ENCODE results near the gene GRAMD2A.

Gene GRAMD2A

DNA sequence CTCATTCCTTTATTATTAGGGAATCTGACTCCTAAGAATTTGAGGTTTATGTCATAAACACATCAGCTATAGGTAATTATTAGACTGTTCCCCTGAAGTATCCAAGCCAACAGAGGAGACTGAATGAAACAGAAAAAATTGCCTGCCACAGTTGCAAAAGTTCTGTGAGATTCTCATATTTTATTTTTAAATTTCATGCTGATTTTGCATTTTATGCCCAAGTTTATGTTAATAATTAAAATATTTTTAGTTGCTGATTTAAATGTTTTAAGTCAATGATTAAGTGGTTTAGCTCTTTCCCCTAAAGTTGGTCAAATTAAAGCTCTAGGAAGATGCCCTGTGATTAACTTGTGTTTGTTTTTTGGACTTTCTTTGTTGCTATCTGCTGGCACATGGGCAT is 69.2 kb downstream of the GRAMD2A start:
- no peaks in the 10 kb centered on the region for H3K4me1 ChIP-seq (ENCODE audit: control insufficient read depth, insufficient read depth, low read length)
- H3K9ac ChIP-seq (ENCODE audit: low read length), result no peak overlapping the region
- no peak overlapping the region for H3K27ac ChIP-seq (ENCODE audit: low read depth, low read length)
- no peaks in the 10 kb centered on the region for H3K27me3 ChIP-seq (ENCODE audit: control insufficient read depth, insufficient read depth, low read length)
- no peaks in the 10 kb centered on the region for H3K36me3 ChIP-seq (ENCODE audit: control insufficient read depth, insufficient read depth, low read length)
- H3K4me3 ChIP-seq (ENCODE audit: low read length), result no peak overlapping the region

GRCh38 chr15:72127724-72128322 is 69.8 kb downstream of the GRAMD2A start:
- Histone ChIP-seq H3K9ac (ENCODE audit: low read length) (no peak overlapping the region), H3K36me3 (ENCODE audit: control insufficient read depth, insufficient read depth, low read length) (no peaks in the 10 kb centered on the region), H3K27me3 (ENCODE audit: control insufficient read depth, insufficient read depth, low read length) (no peaks in the 10 kb centered on the region), H3K4me3 (ENCODE audit: low read length) (no peak overlapping the region), H3K27ac (ENCODE audit: low read depth, low read length) (no peak overlapping the region), H3K4me1 (ENCODE audit: control insufficient read depth, insufficient read depth, low read length) (no peaks in the 10 kb centered on the region)

- Histone ChIP-seq H3K27ac (ENCODE audit: low read depth, low read length) (no peak overlapping the region), H3K4me3 (ENCODE audit: low read length) (no peak overlapping the region), H3K27me3 (ENCODE audit: control insufficient read depth, insufficient read depth, low read length) (no peaks in the 10 kb centered on the region), H3K4me1 (ENCODE audit: control insufficient read depth, insufficient read depth, low read length) (no peaks in the 10 kb centered on the region), H3K36me3 (ENCODE audit: control insufficient read depth, insufficient read depth, low read length) (no peaks in the 10 kb centered on the region), H3K9ac (ENCODE audit: low read length) (no peak overlapping the region)
Measured at GRCh38 chr15:72124218-72124617, 73.4 kb downstream of the GRAMD2A start.

- no peaks in the 10 kb centered on the region for H3K36me3 ChIP-seq (ENCODE audit: control insufficient read depth, insufficient read depth, low read length)
- peak within 1 kb of the TSS; percentile 95 for H3K4me3 ChIP-seq (ENCODE audit: low read length)
- peak within 1 kb of the TSS; percentile 92 for H3K9ac ChIP-seq (ENCODE audit: low read length)
- peak within 1 kb of the TSS; percentile 96 for H3K27ac ChIP-seq (ENCODE audit: low read depth, low read length)
- peaks cover 19% of the 10 kb centered on the region for H3K4me1 ChIP-seq (ENCODE audit: control insufficient read depth, insufficient read depth, low read length)
- H3K27me3 ChIP-seq (ENCODE audit: control insufficient read depth, insufficient read depth, low read length), result no peaks in the 10 kb centered on the region
Measured at GRCh38 chr15:72118017-72118978, 79.3 kb downstream of the GRAMD2A start, which contains the start of the genes MYO9A and SENP8. MYO9A (minus strand) TSS chr15:72118150; CDS start chr15:72046563, 71,587 bp downstream. SENP8 (plus strand) TSS chr15:72118403; CDS start chr15:72139624, 21,221 bp downstream.

GRCh38 chr15:72117486-72118016 is 80.0 kb downstream of the GRAMD2A start:
- no peaks in the 10 kb centered on the region for H3K36me3 ChIP-seq (ENCODE audit: control insufficient read depth, insufficient read depth, low read length)
- H3K9ac ChIP-seq (ENCODE audit: low read length), result peak overlapping the region; percentile 87
- peak overlapping the region; percentile 95 for H3K27ac ChIP-seq (ENCODE audit: low read depth, low read length)
- H3K4me3 ChIP-seq (ENCODE audit: low read length), result peak overlapping the region; percentile 93
- H3K4me1 ChIP-seq (ENCODE audit: control insufficient read depth, insufficient read depth, low read length), result peaks cover 23% of the 10 kb centered on the region
- H3K27me3 ChIP-seq (ENCODE audit: control insufficient read depth, insufficient read depth, low read length), result no peaks in the 10 kb centered on the region

DNA sequence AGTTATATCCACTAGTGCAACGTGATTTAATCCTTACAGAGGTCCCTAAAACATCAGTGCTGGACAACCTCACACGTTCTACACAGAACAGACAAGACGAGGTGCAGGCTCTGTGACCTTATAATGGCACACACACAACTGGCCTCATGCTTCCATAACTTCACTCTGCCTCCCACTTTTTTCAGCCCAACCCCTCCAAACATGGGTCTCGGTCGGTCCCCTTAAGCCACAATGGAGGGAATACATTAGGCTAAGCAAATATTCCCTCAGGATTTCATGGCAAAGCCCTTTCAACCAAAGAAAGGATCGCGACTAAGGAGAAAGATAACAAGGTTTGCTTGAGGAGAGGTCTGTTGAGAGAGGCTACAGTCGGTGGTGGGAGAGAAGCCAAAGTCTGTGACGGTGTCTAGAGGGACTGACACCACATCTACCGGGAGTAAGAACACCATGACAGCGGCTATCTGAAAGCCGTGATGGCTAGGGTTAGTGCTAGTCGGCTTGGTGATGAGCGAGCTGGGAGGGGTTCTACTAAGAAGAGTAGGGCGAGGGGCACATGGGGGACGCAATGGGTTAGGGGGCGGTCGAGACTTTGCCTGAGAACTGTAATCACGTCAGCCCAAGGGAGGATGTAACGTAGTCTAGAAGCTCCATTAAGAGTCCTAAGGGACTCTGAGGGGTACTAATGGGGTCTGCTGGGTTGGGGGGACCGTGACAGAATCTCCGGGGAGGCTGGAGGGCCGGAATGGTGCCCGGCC is 80.7 kb downstream of the GRAMD2A start:
- no peaks in the 10 kb centered on the region for H3K27me3 ChIP-seq (ENCODE audit: control insufficient read depth, insufficient read depth, low read length)
- peak overlapping the region; percentile 95 for H3K27ac ChIP-seq (ENCODE audit: low read depth, low read length)
- peak overlapping the region; percentile 87 for H3K9ac ChIP-seq (ENCODE audit: low read length)
- H3K4me1 ChIP-seq (ENCODE audit: control insufficient read depth, insufficient read depth, low read length), result peaks cover 25% of the 10 kb centered on the region
- peak overlapping the region; percentile 93 for H3K4me3 ChIP-seq (ENCODE audit: low read length)
- H3K36me3 ChIP-seq (ENCODE audit: control insufficient read depth, insufficient read depth, low read length), result no peaks in the 10 kb centered on the region

DNA sequence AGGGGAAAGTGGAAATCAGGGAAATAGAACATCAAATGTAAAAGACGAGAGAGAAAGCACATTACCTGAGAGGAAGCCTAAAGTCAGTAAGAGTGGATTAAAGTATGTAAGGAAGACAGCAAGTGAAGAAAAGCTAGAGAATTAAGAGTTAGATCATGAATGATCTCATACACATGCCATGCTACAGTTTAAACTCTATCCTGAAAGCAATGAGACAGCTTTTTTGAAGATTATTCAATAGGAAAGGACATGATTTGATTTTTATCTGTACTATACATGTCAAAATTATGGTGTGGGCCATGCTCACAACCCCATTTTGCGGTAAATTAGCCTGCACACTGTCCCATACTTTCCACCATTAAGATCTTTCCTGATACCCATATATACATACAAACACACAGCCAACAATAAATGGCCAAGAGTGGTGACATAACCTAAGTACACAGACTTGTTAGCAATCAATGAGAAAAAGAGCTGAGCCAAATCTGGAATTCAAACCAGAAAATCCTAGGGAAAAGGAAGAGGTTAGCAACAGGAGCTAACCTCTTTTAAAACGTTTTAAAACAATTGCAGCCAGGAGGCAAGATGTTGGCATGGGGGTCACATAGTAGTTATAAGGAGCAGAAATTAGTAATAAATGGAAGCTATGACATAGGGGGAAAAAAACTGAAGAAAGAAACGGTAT is 84.1 kb downstream of the GRAMD2A start:
- no peaks in the 10 kb centered on the region for H3K36me3 ChIP-seq (ENCODE audit: control insufficient read depth, insufficient read depth, low read length)
- H3K27ac ChIP-seq (ENCODE audit: low read depth, low read length), result no peak overlapping the region
- no peaks in the 10 kb centered on the region for H3K27me3 ChIP-seq (ENCODE audit: control insufficient read depth, insufficient read depth, low read length)
- no peak overlapping the region for H3K4me3 ChIP-seq (ENCODE audit: low read length)
- peaks cover 19% of the 10 kb centered on the region for H3K4me1 ChIP-seq (ENCODE audit: control insufficient read depth, insufficient read depth, low read length)
- no peak overlapping the region for H3K9ac ChIP-seq (ENCODE audit: low read length)

DNA sequence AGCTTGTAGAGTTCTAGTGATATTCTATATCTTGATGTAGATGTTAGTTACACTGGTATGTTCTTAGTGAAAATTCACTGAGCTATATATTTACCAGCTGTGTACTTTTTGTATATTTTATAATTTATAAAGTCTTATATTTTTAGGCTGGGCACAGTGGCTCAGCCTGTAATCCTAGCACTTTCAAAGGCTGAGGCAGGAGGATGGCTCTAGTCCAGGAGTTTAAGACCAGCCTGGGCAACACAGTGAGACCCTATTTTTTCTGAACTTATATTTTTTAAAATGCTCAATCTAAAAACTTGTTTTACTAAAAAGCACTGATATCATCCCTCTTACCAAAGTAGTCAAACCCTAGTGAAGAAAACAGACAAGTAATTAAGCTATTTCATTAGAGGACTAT is 84.8 kb downstream of the GRAMD2A start:
- Histone ChIP-seq H3K27me3 (ENCODE audit: control insufficient read depth, insufficient read depth, low read length) (no peaks in the 10 kb centered on the region), H3K4me1 (ENCODE audit: control insufficient read depth, insufficient read depth, low read length) (peaks cover 19% of the 10 kb centered on the region), H3K36me3 (ENCODE audit: control insufficient read depth, insufficient read depth, low read length) (no peaks in the 10 kb centered on the region), H3K27ac (ENCODE audit: low read depth, low read length) (no peak overlapping the region), H3K9ac (ENCODE audit: low read length) (no peak overlapping the region), H3K4me3 (ENCODE audit: low read length) (no peak overlapping the region)

DNA sequence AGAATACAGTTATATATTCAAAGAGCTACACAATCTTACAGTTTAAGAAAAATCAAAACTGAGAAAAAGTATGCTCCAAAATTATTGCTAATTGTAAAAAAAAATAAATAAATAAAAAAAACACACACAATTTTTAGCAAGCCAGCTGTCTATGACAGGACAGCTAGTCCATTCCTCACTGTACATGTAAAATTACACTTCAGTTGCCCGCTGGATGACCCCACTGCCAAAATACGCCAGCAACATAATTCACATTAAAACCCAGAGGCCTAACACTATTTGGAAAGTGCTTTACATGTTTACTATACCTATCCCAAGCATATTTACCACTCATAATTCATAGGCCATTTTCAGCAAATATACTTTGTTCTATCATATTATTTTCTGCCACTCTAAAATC is 85.5 kb downstream of the GRAMD2A start:
- Histone ChIP-seq H3K27ac (ENCODE audit: low read depth, low read length) (no peak overlapping the region), H3K27me3 (ENCODE audit: control insufficient read depth, insufficient read depth, low read length) (no peaks in the 10 kb centered on the region), H3K4me1 (ENCODE audit: control insufficient read depth, insufficient read depth, low read length) (peaks cover 19% of the 10 kb centered on the region), H3K36me3 (ENCODE audit: control insufficient read depth, insufficient read depth, low read length) (no peaks in the 10 kb centered on the region), H3K4me3 (ENCODE audit: low read length) (no peak overlapping the region), H3K9ac (ENCODE audit: low read length) (no peak overlapping the region)

- Histone ChIP-seq H3K27me3 (ENCODE audit: control insufficient read depth, insufficient read depth, low read length) (no peaks in the 10 kb centered on the region), H3K27ac (ENCODE audit: low read depth, low read length) (no peak overlapping the region), H3K4me3 (ENCODE audit: low read length) (no peak overlapping the region), H3K4me1 (ENCODE audit: control insufficient read depth, insufficient read depth, low read length) (peaks cover 7% of the 10 kb centered on the region), H3K36me3 (ENCODE audit: control insufficient read depth, insufficient read depth, low read length) (no peaks in the 10 kb centered on the region), H3K9ac (ENCODE audit: low read length) (no peak overlapping the region)
Measured at GRCh38 chr15:72110355-72110754, 87.2 kb downstream of the GRAMD2A start.

All from rectal smooth muscle tissue (tissue), 1 donor.